ENCODE results near the gene LTN1.
A peak's percentile ranks its signal among the peaks of the same experiment; 100 is the strongest.
"Not testable (repeated sequence)": the region's sequence is repeated elsewhere in the genome, so short reads cannot be mapped to it uniquely, and the experiment has no call there.

The LTN1 gene

GRCh38 chr21:28992526-28993292, at the start of gene LTN1:
TSS of gene LTN1 (minus strand) at chr21:28992877. CDS start at chr21:28992805, 72 bp downstream.
- DNase-seq, result peak; percentile 96

- no peak for DNase-seq
These were observed 42.0 kb upstream of the LTN1 start for GRCh38 chr21:29034678-29035077.

GRCh38 chr21:29033871-29034270, 41.2 kb upstream of the LTN1 start:
- no peak for DNase-seq

- no peak for DNase-seq
These were observed 40.6 kb upstream of the LTN1 start for GRCh38 chr21:29033301-29033700.

GRCh38 chr21:29030909-29031308, 38.2 kb upstream of the LTN1 start:
- no peak for DNase-seq

- DNase-seq, result no peak
These were observed 36.8 kb upstream of the LTN1 start for GRCh38 chr21:29029524-29029923.

GRCh38 chr21:29025328-29025713, 32.6 kb upstream of the LTN1 start:
- DNase-seq, result no peak

- peak; percentile 94 for DNase-seq
These were observed 32.0 kb upstream of the LTN1 start, which contains the start of gene USP16 for GRCh38 chr21:29024474-29025327. TSS of gene USP16 (plus strand) at chr21:29024668. CDS start at chr21:29027914, 3,246 bp downstream.

- no peak for DNase-seq
These were observed 29.5 kb upstream of the LTN1 start for GRCh38 chr21:29022166-29022565.

- DNase-seq, result no peak
These were observed 25.9 kb upstream of the LTN1 start for GRCh38 chr21:29018540-29018939.

GRCh38 chr21:29017639-29018237, 25.1 kb upstream of the LTN1 start:
- DNase-seq, result no peak

GRCh38 chr21:29011236-29011635, 18.6 kb upstream of the LTN1 start:
- DNase-seq, result not testable (repeated sequence)

- no peak for DNase-seq
These were observed 15.7 kb upstream of the LTN1 start for GRCh38 chr21:29008367-29008766.

- DNase-seq, result no peak
These were observed 15.1 kb upstream of the LTN1 start for GRCh38 chr21:29007810-29008209.

GRCh38 chr21:29007135-29007534, 14.5 kb upstream of the LTN1 start:
- no peak for DNase-seq

- DNase-seq, result no peak
These were observed 13.0 kb upstream of the LTN1 start for GRCh38 chr21:29005696-29006095.

- peak; percentile 94 for DNase-seq
These were observed 9.9 kb upstream of the LTN1 start for GRCh38 chr21:29002442-29003144.

GRCh38 chr21:28993293-28993629, 584 bp upstream of the LTN1 start:
- DNase-seq, result no peak

GRCh38 chr21:28991861-28992525, 684 bp downstream of the LTN1 start:
- no peak for DNase-seq

- DNase-seq, result not testable (repeated sequence)
These were observed 4.5 kb downstream of the LTN1 start for GRCh38 chr21:28988146-28988545.

- DNase-seq, result no peak
These were observed 6.0 kb downstream of the LTN1 start for GRCh38 chr21:28986677-28987076.

GRCh38 chr21:28982637-28983036, 10.0 kb downstream of the LTN1 start:
- no peak for DNase-seq
